Skeletal muscle satellite cell (primary cell): ENCODE measurements around the gene BATF. TPM values are rescaled to one million over a fixed set of nuclear protein-coding genes. Genes with fewer than 3 reads are reported as not detected.
"Not testable (repeated sequence)": the region's sequence is repeated elsewhere in the genome, so short reads cannot be mapped to it uniquely, and the experiment has no call there.

ENCODE experiments used
- H3K27me3 ChIP-seq: 2 replicates; pipeline ENCODE4 v1.7.0; 2013; ENCODE audit warnings: low read length; ENCODE audit not compliant: control insufficient read depth, insufficient read depth
- H3K36me3 ChIP-seq: 2 replicates; pipeline ENCODE4 v1.7.0; 2013; ENCODE audit warnings: mild to moderate bottlenecking, control low read depth, low read length; ENCODE audit not compliant: insufficient read depth
- H3K4me1 ChIP-seq: 2 replicates; pipeline ENCODE4 v1.7.0; 2013; ENCODE audit warnings: low read length; ENCODE audit not compliant: control insufficient read depth, insufficient read depth
- H3K4me2 ChIP-seq: 2 replicates; pipeline ENCODE4 v1.7.0; 2013; ENCODE audit warnings: mild to moderate bottlenecking, low read length
- H3K4me3 ChIP-seq: 2 replicates; pipeline ENCODE4 v1.7.0; 2013; ENCODE audit warnings: low read length
- H3K9ac ChIP-seq: 2 replicates; pipeline ENCODE4 v1.7.0; 2013; ENCODE audit warnings: mild to moderate bottlenecking, low read depth, low read length, moderate library complexity
- H3K9me3 ChIP-seq: replicated peaks from 2 replicates; pipeline ENCODE4 v1.7.0; 2013; ENCODE audit warnings: mild to moderate bottlenecking, control low read depth, low read length
- total RNA-seq: library from RNA; depleted of rRNA; stranded (reverse); fragments of >200 nt; gene quantifications from 2 replicates; pipeline ENCODE4 v1.2.3, GENCODE V29; 2012; rRNA removed

BATF gene, protein sequence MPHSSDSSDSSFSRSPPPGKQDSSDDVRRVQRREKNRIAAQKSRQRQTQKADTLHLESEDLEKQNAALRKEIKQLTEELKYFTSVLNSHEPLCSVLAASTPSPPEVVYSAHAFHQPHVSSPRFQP
- total RNA-seq = not detected in 2 replicates

DNA sequence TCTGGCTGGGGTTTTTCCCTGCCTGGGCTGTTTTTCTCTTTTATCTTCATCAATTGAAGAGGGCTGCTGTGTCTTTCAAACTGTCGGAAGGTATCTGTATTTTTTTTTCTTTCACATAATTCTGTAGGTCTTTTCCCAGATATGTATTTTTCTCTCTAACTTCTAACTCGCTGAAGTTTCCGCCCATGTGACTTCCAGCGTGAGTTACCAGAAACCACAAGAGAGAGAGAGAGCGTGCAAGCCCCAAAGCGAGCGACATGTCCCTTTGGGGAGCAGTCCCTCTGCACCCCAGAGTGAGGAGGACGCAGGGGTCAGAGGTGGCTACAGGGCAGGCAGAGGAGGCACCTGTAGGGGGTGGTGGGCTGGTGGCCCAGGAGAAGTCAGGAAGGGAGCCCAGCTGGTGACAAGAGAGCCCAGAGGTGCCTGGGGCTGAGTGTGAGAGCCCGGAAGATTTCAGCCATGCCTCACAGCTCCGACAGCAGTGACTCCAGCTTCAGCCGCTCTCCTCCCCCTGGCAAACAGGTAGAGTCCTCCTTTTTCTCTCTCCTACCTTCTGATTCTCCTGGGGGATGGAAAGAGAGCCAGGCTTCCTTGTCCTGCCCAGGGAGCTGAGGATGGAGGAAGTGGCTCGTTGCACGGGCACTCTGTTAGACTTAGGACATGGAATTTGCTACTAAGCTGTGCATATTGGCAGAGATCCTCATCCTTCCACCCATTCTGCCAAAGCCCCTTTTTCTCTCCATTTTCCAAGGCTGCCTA lies at the start of gene BATF:
Gene BATF (plus strand): TSS at position 246 of the 759 bp plus-strand sequence. CDS start 214 bp downstream, at position 460.
- H3K36me3 ChIP-seq = no peaks in the 10 kb centered on the region
- H3K4me1 ChIP-seq = peaks cover 24% of the 10 kb centered on the region
- no peak within 1 kb of the TSS for H3K4me2 ChIP-seq
- H3K27me3 ChIP-seq = no peaks in the 10 kb centered on the region
- H3K4me3 ChIP-seq = no peak within 1 kb of the TSS
- no peaks in the 10 kb centered on the region for H3K9me3 ChIP-seq
- H3K9ac ChIP-seq = no peak within 1 kb of the TSS

DNA sequence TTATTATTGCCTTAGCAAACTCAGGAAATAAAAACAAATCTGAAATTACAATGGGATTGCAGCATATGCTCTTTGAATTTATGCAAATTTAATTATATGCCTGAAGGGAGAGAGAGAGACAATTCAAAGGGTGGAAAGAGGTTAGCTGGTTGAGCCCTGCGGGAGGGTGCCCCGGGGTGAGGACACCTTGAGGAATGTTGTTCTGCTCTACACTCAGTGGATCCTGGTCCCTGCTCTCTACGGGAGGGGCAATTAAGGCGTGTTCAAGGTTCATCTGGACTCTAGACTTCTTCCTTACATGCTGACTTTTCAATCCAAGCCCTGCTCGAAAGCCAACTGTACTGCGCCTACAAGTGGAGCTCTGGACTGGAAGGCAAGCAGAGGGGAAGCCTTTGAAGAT lies 48.1 kb upstream of the BATF start:
- H3K4me2 ChIP-seq, H3K9me3 ChIP-seq, H3K4me1 ChIP-seq, H3K4me3 ChIP-seq, H3K9ac ChIP-seq, H3K27me3 ChIP-seq: not testable (repeated sequence)
- H3K36me3 ChIP-seq = peaks cover 49% of the 10 kb centered on the region

DNA sequence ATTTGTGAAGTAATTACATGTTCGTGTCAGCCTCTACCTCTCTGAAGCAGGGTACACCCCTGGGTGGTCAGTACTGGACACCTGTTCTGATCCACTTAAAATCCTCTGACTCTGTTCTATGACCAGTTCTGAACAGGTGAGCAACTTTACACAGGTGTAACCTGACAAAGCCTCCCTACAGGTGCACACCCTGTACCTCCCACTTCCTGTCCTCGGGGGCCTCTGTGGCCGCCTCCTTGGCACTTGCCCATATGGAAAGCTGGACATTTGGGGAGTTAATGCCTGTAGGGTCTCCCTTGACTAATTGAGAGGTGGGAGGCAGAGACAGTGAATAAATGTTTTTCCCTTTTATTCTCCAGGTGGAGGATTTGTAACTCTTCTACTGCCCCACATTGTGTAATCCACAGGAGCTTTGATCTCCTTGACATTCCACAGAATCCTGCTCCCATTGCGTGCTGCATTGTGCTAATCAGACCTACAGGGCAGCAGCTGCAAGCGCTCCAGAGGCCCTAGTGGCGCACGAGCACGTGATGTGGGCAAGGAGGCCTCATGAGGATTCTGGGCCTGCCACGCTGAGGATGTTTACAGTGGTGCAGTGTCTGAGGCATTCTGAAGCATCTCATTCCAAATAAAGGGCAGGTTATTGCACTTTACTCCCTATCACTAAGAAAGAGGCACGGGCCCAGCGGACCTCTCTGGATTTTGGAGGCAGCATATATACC lies 45.8 kb upstream of the BATF start:
- H3K4me3 ChIP-seq = no peak overlapping the region

DNA sequence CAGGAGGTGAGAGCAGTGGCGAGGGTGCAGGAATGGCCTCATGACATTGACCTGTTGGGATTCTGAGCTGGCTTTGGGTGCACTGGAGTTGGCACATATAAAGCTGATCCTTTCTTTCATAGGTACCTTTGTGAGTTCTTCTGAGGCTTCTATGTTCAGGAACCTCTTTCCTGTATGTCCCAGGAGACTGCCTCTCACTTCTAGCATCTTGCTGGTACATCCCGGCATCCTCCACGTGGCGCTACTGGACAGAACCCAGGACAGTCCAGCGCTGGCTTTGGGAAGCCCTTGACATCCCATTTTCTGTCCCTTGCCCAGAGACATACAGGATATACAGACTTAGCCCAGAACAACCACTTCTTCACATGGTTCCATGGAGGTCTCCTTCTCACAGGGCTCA lies 44.4 kb upstream of the BATF start:
- Histone ChIP-seq H3K36me3 (peaks cover 13% of the 10 kb centered on the region), H3K4me1 (no peaks in the 10 kb centered on the region), H3K9me3 (no peaks in the 10 kb centered on the region), H3K4me3 (no peak overlapping the region), H3K9ac (no peak overlapping the region), H3K27me3 (peaks cover 4% of the 10 kb centered on the region), H3K4me2 (no peak overlapping the region)

More for the DNA sequence above, 45.8 kb upstream of the BATF start:
- H3K4me2 ChIP-seq = no peak overlapping the region
- peaks cover 4% of the 10 kb centered on the region for H3K27me3 ChIP-seq
- H3K36me3 ChIP-seq = peaks cover 27% of the 10 kb centered on the region
- H3K9ac ChIP-seq = no peak overlapping the region
- H3K4me1 ChIP-seq = no peaks in the 10 kb centered on the region
- H3K9me3 ChIP-seq = no peaks in the 10 kb centered on the region

DNA sequence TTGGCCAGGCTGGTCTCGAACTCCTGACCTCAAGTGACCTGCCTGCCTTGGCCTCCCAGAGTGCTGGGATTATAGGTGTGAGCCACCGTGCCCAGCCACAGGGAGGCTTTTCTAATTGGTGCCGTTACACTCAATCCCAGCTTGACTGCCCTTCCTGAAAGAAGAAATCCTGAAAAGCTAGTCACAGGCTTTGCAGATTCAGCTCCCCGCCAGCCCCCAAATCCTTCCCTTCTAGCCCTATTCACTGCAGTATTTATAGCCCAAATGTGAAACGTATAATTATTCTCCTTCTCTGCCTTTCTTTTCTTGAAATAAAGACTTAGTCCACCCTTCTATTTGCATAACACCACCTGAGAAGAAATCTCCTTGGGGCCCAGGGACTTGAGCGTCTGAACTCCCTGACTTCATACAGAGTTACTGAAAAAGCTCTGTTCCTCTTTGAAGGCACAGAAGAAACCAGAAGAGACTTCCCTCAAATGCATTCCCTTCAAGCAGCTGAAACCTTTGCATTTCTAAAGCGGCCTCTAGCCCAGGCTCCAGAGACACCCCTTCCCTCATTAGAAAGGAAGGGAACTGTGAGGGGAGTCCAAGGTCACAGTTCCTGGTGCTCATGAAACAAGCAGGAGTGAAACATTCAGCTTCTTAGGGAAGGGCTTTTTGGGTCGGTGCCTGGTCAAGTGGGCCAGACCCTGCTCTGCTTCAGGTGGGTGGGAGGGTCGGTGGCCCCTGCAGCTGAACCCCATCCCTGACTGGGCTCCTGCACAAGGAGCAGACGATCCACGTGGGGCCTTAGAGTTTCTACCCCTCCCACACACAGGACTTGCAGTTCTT lies 42.3 kb upstream of the BATF start:
- H3K4me2 ChIP-seq = no peak overlapping the region
- H3K27me3 ChIP-seq = peaks cover 4% of the 10 kb centered on the region
- H3K9me3 ChIP-seq = no peaks in the 10 kb centered on the region
- H3K4me3 ChIP-seq = no peak overlapping the region
- H3K4me1 ChIP-seq = no peaks in the 10 kb centered on the region
- H3K9ac ChIP-seq = no peak overlapping the region
- H3K36me3 ChIP-seq = peaks cover 13% of the 10 kb centered on the region

DNA sequence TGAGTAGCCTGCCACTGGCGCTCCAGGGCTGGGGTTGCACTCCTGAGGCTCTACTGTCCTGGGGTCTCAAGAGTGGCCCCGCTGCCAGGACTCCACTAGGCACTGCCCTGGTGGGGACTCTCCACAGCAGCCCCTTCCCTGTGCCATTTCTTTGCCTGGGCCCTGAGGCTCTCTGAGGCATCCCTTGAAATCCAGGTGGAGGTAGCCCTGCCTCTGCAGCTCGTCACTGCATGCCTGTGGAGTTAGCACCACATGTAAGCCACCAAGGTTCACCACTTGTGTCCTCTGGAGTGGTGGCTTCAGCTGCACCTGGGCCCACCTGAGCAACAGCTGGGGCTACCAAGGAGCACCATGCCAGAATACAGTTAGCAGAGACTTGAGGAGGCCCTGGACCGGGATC lies 39.9 kb upstream of the BATF start:
- Histone ChIP-seq H3K4me3 (no peak overlapping the region), H3K9ac (no peak overlapping the region), H3K27me3 (peaks cover 8% of the 10 kb centered on the region), H3K36me3 (no peaks in the 10 kb centered on the region), H3K4me1 (no peaks in the 10 kb centered on the region), H3K9me3 (no peaks in the 10 kb centered on the region), H3K4me2 (no peak overlapping the region)

DNA sequence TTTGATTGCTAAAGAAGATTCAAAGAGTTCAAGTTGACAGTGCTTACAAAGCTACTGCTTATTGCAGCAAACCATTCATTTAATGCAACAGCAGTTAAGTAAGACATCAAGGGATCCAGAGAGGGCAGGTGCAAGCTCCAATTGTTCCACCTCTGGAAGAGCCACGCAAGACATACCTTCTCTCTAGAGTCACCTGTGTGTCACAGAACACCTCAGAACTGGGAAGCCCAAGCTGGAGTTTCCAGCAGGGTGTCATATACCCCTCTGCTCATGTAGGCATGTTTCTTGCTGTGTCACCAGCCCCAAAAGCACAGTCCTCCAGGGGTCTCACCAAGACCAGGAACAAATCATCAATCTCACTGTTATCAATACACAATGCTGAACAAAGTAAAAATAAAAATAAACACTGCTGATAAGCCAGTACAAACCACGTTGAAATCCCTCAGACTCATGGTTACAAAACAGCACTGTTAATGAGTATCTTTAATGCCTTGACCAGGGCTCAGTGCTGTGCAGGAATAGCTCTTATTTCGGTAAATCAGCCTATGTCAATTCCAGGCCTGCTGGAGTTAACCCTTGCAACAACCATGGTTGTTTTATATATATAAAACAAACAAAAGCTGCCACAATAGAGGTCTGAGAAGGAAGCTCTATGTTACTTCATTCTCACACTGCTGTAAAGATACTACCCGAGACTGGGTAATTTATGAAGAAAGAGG lies 37.4 kb upstream of the BATF start:
- H3K4me1 ChIP-seq = no peaks in the 10 kb centered on the region
- H3K4me2 ChIP-seq = no peak overlapping the region
- no peak overlapping the region for H3K4me3 ChIP-seq
- H3K9ac ChIP-seq = no peak overlapping the region
- H3K27me3 ChIP-seq = peaks cover 8% of the 10 kb centered on the region
- no peaks in the 10 kb centered on the region for H3K36me3 ChIP-seq
- H3K9me3 ChIP-seq = no peaks in the 10 kb centered on the region

DNA sequence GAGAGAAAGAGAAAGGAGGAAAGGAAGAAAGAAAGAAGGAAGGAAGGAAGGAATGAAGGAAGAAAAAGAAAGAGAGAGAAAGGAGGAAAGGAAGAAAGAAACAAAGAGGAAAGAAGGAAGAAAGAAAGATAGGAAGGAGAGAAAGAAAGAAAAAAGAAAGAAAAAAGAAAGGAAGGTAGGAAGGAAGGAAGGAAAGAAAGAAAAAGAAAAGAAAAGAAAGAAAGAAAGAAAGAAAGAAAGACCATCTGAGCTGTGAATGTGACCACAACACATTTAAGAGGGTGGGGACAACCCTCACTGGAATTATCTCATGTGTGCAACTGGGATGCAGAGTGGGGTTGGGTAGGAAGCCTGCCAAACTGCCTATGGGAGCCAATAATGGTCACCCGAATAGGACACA lies 36.0 kb upstream of the BATF start:
- no peaks in the 10 kb centered on the region for H3K36me3 ChIP-seq
- H3K27me3 ChIP-seq = peaks cover 5% of the 10 kb centered on the region
- no peak overlapping the region for H3K4me3 ChIP-seq
- H3K9ac ChIP-seq = no peak overlapping the region
- H3K9me3 ChIP-seq = no peaks in the 10 kb centered on the region
- no peak overlapping the region for H3K4me2 ChIP-seq
- no peaks in the 10 kb centered on the region for H3K4me1 ChIP-seq

DNA sequence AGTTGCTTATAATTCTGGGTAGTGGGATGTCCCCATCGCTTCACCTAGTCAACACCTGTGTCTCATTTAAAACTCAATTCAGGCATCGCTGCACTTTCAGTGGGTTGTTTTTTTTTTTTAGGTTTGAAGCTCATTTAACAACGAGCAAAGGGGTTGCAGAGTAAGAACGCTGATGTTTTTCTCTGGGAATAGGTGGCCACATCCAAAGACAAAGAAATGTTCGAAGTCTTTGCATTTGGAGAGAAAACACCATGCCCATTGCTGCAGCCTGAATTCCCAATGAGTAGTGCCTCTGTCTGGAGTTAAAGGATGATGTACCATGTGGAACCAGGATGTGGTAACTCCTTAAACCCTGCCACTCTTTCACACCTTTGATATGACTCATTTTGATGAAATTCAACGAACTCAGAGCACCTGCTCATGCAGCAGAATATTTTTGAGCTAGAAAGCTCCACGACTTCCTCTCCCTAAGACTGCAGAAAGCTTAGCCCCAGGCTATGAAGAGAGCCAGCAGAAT lies 35.1 kb upstream of the BATF start:
- no peak overlapping the region for H3K9ac ChIP-seq
- no peaks in the 10 kb centered on the region for H3K9me3 ChIP-seq
- no peak overlapping the region for H3K4me2 ChIP-seq
- H3K4me1 ChIP-seq = no peaks in the 10 kb centered on the region
- H3K27me3 ChIP-seq = peaks cover 5% of the 10 kb centered on the region
- H3K36me3 ChIP-seq = no peaks in the 10 kb centered on the region
- no peak overlapping the region for H3K4me3 ChIP-seq

DNA sequence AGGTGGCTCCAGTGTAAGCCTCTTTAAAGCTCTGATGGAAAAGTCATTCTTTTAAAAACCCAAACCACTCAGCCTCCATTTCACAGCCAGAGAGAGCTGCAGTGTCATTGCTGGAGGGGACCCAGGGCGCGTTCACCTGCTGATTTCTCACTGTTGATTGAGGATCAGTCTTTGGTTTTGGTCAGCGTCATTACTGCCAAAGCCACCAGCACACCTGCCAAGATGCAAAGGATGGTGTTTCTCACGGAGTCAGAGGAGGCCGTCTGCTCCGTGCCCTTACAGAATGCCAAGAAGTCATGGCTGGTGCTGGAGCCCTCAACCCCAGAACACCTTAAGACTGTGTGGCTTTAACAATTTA lies 32.8 kb upstream of the BATF start:
- Histone ChIP-seq H3K4me1 (no peaks in the 10 kb centered on the region), H3K4me2 (no peak overlapping the region)

More for the DNA sequence above, 32.8 kb upstream of the BATF start:
- no peak overlapping the region for H3K9ac ChIP-seq
- peaks cover 5% of the 10 kb centered on the region for H3K27me3 ChIP-seq
- no peaks in the 10 kb centered on the region for H3K36me3 ChIP-seq
- H3K9me3 ChIP-seq = no peaks in the 10 kb centered on the region
- no peak overlapping the region for H3K4me3 ChIP-seq
